ENCODE results near the gene IGSF8.
"Not testable (repeated sequence)": the region's sequence is repeated elsewhere in the genome, so short reads cannot be mapped to it uniquely, and the experiment has no call there.

The IGSF8 gene

GRCh38 chr1:160064746-160065145, 33.7 kb downstream of the IGSF8 start:
- no peak for DNase-seq (ENCODE audit: low read depth in 2 of 2)

GRCh38 chr1:160064164-160064563, 34.3 kb downstream of the IGSF8 start:
- no peak for DNase-seq (ENCODE audit: low read depth in 2 of 2)

GRCh38 chr1:160063176-160063575, 35.2 kb downstream of the IGSF8 start:
- no peak for DNase-seq (ENCODE audit: low read depth in 2 of 2)

- no peak for DNase-seq (ENCODE audit: low read depth in 2 of 2)
Observed at GRCh38 chr1:160062230-160062532, 36.2 kb downstream of the IGSF8 start.

- DNase-seq (ENCODE audit: low read depth in 2 of 2) = no peak
Observed at GRCh38 chr1:160061369-160062229, 36.8 kb downstream of the IGSF8 start.

- no peak for DNase-seq (ENCODE audit: low read depth in 2 of 2)
Observed at GRCh38 chr1:160058087-160058486, 40.3 kb downstream of the IGSF8 start.

GRCh38 chr1:160056648-160057169, 41.7 kb downstream of the IGSF8 start:
- no peak for DNase-seq (ENCODE audit: low read depth in 2 of 2)

- no peak for DNase-seq (ENCODE audit: low read depth in 2 of 2)
Observed at GRCh38 chr1:160053548-160054365, 44.7 kb downstream of the IGSF8 start.

- DNase-seq (ENCODE audit: low read depth in 2 of 2) = no peak
Observed at GRCh38 chr1:160052936-160053335, 45.5 kb downstream of the IGSF8 start.

GRCh38 chr1:160050619-160051018, 47.8 kb downstream of the IGSF8 start:
- no peak for DNase-seq (ENCODE audit: low read depth in 2 of 2)

- DNase-seq (ENCODE audit: low read depth in 2 of 2) = not testable (repeated sequence)
Observed at GRCh38 chr1:160050182-160050581, 48.2 kb downstream of the IGSF8 start.

GRCh38 chr1:160049101-160049500, 49.3 kb downstream of the IGSF8 start:
- DNase-seq (ENCODE audit: low read depth in 2 of 2) = no peak

- DNase-seq (ENCODE audit: low read depth in 2 of 2) = no peak
Observed at GRCh38 chr1:160048335-160048734, 50.1 kb downstream of the IGSF8 start.

GRCh38 chr1:160047111-160047991, 51.1 kb downstream of the IGSF8 start:
- DNase-seq (ENCODE audit: low read depth in 2 of 2) = no peak

GRCh38 chr1:160046494-160047110, 51.8 kb downstream of the IGSF8 start:
- no peak for DNase-seq (ENCODE audit: low read depth in 2 of 2)

GRCh38 chr1:160045653-160046052, 52.8 kb downstream of the IGSF8 start:
- DNase-seq (ENCODE audit: low read depth in 2 of 2) = no peak

- DNase-seq (ENCODE audit: low read depth in 2 of 2) = no peak
Observed at GRCh38 chr1:160043543-160043942, 54.9 kb downstream of the IGSF8 start.

Data from stimulated activated CD4-positive, alpha-beta T cell treated with anti-CD3 and anti-CD28 coated beads, Interleukin-1b, Interleukin-23, amount 100 ng/mL, for 1 hour (primary cell).